H1 (cell line): ENCODE measurements around the gene OR2V1. TPM values are rescaled to one million over a fixed set of nuclear protein-coding genes. Genes with fewer than 3 reads are reported as not detected.
A peak's percentile ranks its signal among the peaks of the same experiment; 100 is the strongest.

Experiments
- ASH2L ChIP-seq: fragments of 200-600, 300-600 bp; sonication (generic); IDR thresholded peaks from one replicate; pipeline ENCODE4 v1.7.1; 2017; ENCODE audit warnings: low read length
- BRCA1 ChIP-seq: IDR thresholded peaks from 2 replicates; pipeline ENCODE4 v1.6.1; 2012; ENCODE audit warnings: low read depth, low read length, improper control_type of control experiment
- CBX8 ChIP-seq: fragments of 300-800, 300-1000 bp; sonication (generic); IDR thresholded peaks from 2 replicates; pipeline ENCODE4 v1.7.1; 2016; ENCODE audit warnings: low read depth, low read length, borderline replicate concordance
- CHD2 ChIP-seq: IDR thresholded peaks from 2 replicates; pipeline ENCODE4 v1.6.1; 2012; ENCODE audit warnings: low read length, improper control_type of control experiment
- CREB1 ChIP-seq: IDR thresholded peaks from 2 replicates; pipeline ENCODE4 v1.6.1; 2012; ENCODE audit warnings: inconsistent platforms
- HDAC2 ChIP-seq, 2 experiments: fragments of 300-600 bp in 1 of 2; sonication (generic) in 1 of 2; IDR thresholded peaks; 2 replicates each; pipeline ENCODE4 v1.6.1; 2011 to 2012; ENCODE audit warnings: low read depth in 2 of 2, low read length in 2 of 2, mild to moderate bottlenecking in 2 of 2, moderate library complexity in 2 of 2, borderline replicate concordance in 1 of 2, inconsistent platforms in 1 of 2
- HDAC6 ChIP-seq: IDR thresholded peaks from one replicate; pipeline ENCODE4 v1.7.1; 2012; ENCODE audit warnings: low read depth, mild to moderate bottlenecking, inconsistent platforms, low read length, moderate library complexity
- JUN ChIP-seq: IDR thresholded peaks from 2 replicates; pipeline ENCODE4 v1.6.1; 2011; ENCODE audit warnings: low read depth, mild to moderate bottlenecking, improper control_type of control experiment, low read length
- JUND ChIP-seq: IDR thresholded peaks from 2 replicates; pipeline ENCODE4 v1.6.1; 2011; ENCODE audit warnings: mild to moderate bottlenecking, improper control_type of control experiment, low read length
- KDM1A ChIP-seq: fragments of 200-600, 300-600 bp; sonication (generic); IDR thresholded peaks from 2 replicates; pipeline ENCODE4 v1.7.1; 2016; ENCODE audit warnings: mild to moderate bottlenecking, low read length, borderline replicate concordance
- KDM4A ChIP-seq: IDR thresholded peaks from one replicate; pipeline ENCODE4 v1.7.1; 2012; ENCODE audit warnings: low read depth, mild to moderate bottlenecking, moderate library complexity, low read length, inconsistent platforms; ENCODE audit not compliant: severe bottlenecking
- KDM5A ChIP-seq: fragments of 200-600 bp; IDR thresholded peaks from 2 replicates; pipeline ENCODE4 v1.7.1; 2012; ENCODE audit warnings: mild to moderate bottlenecking, low read length, inconsistent platforms, mixed read lengths
- MAFK ChIP-seq: IDR thresholded peaks from 2 replicates; pipeline ENCODE4 v1.6.1; 2012; ENCODE audit warnings: low read depth, mild to moderate bottlenecking, improper control_type of control experiment, low read length
- MAX ChIP-seq: IDR thresholded peaks from 2 replicates; pipeline ENCODE4 v1.6.1; 2012; ENCODE audit warnings: inconsistent platforms
- NANOG ChIP-seq: IDR thresholded peaks from 2 replicates; pipeline ENCODE4 v1.6.1; 2011; ENCODE audit warnings: low read length, low read depth, mild to moderate bottlenecking, inconsistent platforms; ENCODE audit not compliant: insufficient read depth, poor library complexity, severe bottlenecking
- RFX5 ChIP-seq: IDR thresholded peaks from 2 replicates; pipeline ENCODE4 v1.6.1; 2011; ENCODE audit warnings: low read depth, low read length, improper control_type of control experiment, borderline replicate concordance
- SP4 ChIP-seq: IDR thresholded peaks from 2 replicates; pipeline ENCODE4 v1.6.1; 2012; ENCODE audit warnings: low read length, inconsistent platforms
- SUZ12 ChIP-seq: fragments of 200-600 bp; sonication (generic); IDR thresholded peaks from 2 replicates; pipeline ENCODE4 v1.6.1; 2012; ENCODE audit warnings: mild to moderate bottlenecking, inconsistent platforms, low read length, moderate library complexity, mixed read lengths
- polyA plus RNA-seq, 7 experiments: library from polyadenylated mRNA; depleted of rRNA in 3 of 7; stranded (reverse) in 5 of 7; unstranded in 2 of 7; fragments of >200 nt in 5 of 7; fragments of 200-250 nt in 2 of 7; gene quantifications; 1 replicate in 5 of 7; 2 replicates in 1 of 7; 4 replicates in 1 of 7; pipeline versions ENCODE4 v1.2.1 to v1.2.3, GENCODE V29; 2011 to 2013; ENCODE audit warnings: missing spikeins in 2 of 7, mixed read lengths in 2 of 7
- total RNA-seq: library from RNA; stranded (reverse); fragmentation: NEBNext Ultra II Directional; extraction: Animal tissue kit (Norgen Biotek cat#: 25700); gene quantifications from 2 replicates; pipeline ENCODE4 v1.2.1, GENCODE V29; 2021

The OR2V1 gene
- total and polyA plus RNA-seq, 2 of the 8 experiments (the other 6 are each of a cell fraction or from before 2014, with no cell fraction given), result not detected

DNA sequence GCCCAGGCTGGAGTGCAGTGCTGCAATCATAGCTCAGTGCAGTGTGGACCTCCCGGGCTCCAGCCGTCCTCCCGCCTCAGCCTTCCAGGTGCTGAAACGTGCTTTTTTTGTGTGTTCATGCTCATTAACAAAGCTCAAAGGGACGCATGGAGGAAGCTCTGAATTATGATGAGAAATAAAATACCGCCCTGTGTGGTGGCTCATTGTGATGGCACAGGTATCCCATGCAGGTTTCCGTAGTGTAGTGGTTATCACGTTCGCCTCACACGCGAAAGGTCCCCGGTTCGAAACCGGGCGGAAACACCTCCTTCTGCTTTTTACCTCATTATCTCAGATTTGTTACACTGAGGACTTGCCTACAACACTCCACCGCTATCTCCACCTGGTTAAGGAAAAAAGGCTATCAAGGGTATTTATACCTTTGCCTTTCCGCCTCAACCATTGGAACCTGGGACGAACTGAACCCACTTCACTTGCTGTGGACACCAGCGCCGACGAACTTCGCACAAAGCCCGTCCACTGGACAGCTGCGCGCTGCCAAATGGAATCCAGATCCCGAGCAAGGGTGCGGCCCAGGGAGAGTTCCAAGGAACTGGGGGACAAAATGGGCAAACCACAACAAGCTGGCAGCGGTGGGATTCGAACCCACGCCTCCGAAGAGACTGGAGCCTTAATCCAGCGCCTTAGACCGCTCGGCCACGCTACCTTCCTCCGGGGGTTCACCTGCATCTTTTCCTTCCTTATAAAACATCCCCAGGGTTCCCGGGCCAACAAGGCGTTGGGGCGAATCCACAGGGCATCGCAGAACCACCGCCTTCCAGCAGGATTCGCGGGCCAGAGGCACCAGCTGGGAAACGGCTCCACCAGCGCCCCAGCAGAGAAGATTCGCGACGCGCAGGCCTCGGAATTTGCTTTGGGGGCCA lies 42.7 kb upstream of the OR2V1 start (continued):
- no peak for TF ChIP-seq NANOG
- no peak for TF ChIP-seq KDM5A
- peak; percentile 19 to 61; a peak in 1 of 4 replicates for TF ChIP-seq HDAC2 (IDR thresholded peaks at IDR 0.05; ENCODE audit: borderline replicate concordance in 1 of 2, low read depth in 2 of 2, low read length in 2 of 2)
- TF ChIP-seq CREB1, result peak; percentile 43
- no peak for TF ChIP-seq HDAC6
- no peak for TF ChIP-seq JUN
- peak; percentile 57 for TF ChIP-seq KDM4A
- TF ChIP-seq MAX, result 0 out of 2 replicates have a peak, but pooled peaks have one; percentile 4
- no peak for TF ChIP-seq SUZ12
- TF ChIP-seq CHD2, result no peak
- TF ChIP-seq MAFK, result peak; percentile 79; the same call in 1 of the 2 replicates
- peak; percentile 93 for TF ChIP-seq ASH2L
- peak; percentile 80; the same call in 1 of the 2 replicates for TF ChIP-seq SP4
- no peak for TF ChIP-seq JUND
- no peak; the same call in 1 of the 2 replicates for TF ChIP-seq KDM1A
- TF ChIP-seq BRCA1, result no peak
- TF ChIP-seq CBX8, result no peak
- TF ChIP-seq RFX5, result no peak
